Right cardiac atrium (tissue), 5 donors: ENCODE data around the gene NDUFB10. TPM values are rescaled to one million over a fixed set of nuclear protein-coding genes. Genes with fewer than 3 reads are reported as not detected.
A peak's percentile ranks its signal among the peaks of the same experiment; 100 is the strongest.

ENCODE experiments used
- ATAC-seq, 2 donors: fragments of 200-7000 bp; cut with Tn5 transposase; one replicate each; pipeline versions ENCODE4 v1.8.0 to v1.9.1; 2020; ENCODE audit warnings: moderate library complexity in 2 of 2, mild to moderate bottlenecking in 1 of 2
- DNase-seq, 3 donors: peaks; one replicate each; pipeline ENCODE4 v3.0.0-alpha.2; 2020
- H3K27ac ChIP-seq: one replicate; pipeline ENCODE4 v1.5.1; 2013; ENCODE audit warnings: mild to moderate bottlenecking, low read length, control low read depth, moderate library complexity
- H3K27me3 ChIP-seq: one replicate; pipeline ENCODE4 v1.6.1; 2013; ENCODE audit not compliant: control insufficient read depth, insufficient read depth
- H3K4me1 ChIP-seq: one replicate; pipeline ENCODE4 v1.6.1; 2013; ENCODE audit warnings: low read length; ENCODE audit not compliant: control insufficient read depth, insufficient read depth
- H3K4me3 ChIP-seq: one replicate; pipeline ENCODE4 v1.5.1; 2013; ENCODE audit warnings: low read length, control low read depth
- H3K9me3 ChIP-seq: one replicate; pipeline ENCODE4 v1.6.1; 2013; ENCODE audit warnings: low read length; ENCODE audit not compliant: control insufficient read depth
- WGBS: extraction: QIAGEN DNeasy Blood & Tissue Kit; methylation state at CpG from one replicate; pipeline ENCODE4 v1.1.7; 2013; 5-methylcytosine and 5-hydroxymethylcytosine counted together
- intact Hi-C, 4 donors: fragments of 100-400 bp; cut with DNase I; formaldehyde crosslinking; loops; one replicate each; pipeline versions ENCODE4 v1.11.0 to v1.14.0; 2022 to 2023
- polyA plus RNA-seq: library from polyadenylated mRNA; stranded (reverse); fragments of 200-250 nt; gene quantifications from one replicate; pipeline ENCODE4 v1.2.3, GENCODE V29; 2013
- total RNA-seq, 4 donors: library from RNA; stranded (reverse); fragmentation: NEBNext Ultra II Directional; extraction: Animal tissue kit (Norgen Biotek cat#: 25700); gene quantifications; one replicate each; pipeline ENCODE4 v1.2.1, GENCODE V29; 2021
- donor health status: healthy with polysubstance abuse.
- donor health status: DM: no; HTN: yes; CAD: no.
- donor health status: DM: no; HTN: no; CAD: no.
- donor health status: DM: no; HTN: yes; CAD: no; lungs with severe emphysema.
- donor health status: DM: yes; HTN: yes; CAD: no.

The NDUFB10 gene
- total and polyA plus RNA-seq, 5 donors: 397 to 1,316 (median 478) TPM

DNA sequence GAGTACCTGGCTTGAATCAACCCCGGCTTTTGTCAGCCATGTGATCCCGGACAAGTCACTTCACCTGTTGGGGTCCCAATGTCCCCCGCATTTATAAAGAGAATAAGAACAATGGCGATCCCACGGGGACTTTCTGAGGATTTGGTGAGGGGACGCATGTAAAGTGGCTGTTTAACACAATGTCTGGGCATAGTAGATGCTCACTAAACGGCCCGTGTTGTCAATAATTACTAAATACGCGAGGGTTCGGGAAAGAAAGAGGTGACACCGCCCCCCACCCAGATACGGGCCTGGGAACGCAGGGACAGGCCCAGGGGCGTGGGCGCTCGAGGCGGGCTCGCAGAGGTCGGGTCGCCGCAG is 32.2 kb downstream of the NDUFB10 start:
- DNase-seq (no peak), ATAC-seq (peak in 1 of 2 donors; percentile 8)
- WGBS: 10% methylated on average over 22 of the region's 22 CpGs
- peak overlapping the region; percentile 15 for H3K4me3 ChIP-seq
- H3K27ac ChIP-seq: no peak overlapping the region
- peaks cover 1% of the 10 kb centered on the region for H3K4me1 ChIP-seq
- no peaks in the 10 kb centered on the region for H3K27me3 ChIP-seq
- H3K9me3 ChIP-seq: no peaks in the 10 kb centered on the region
- intact Hi-C loops: no loop called here

DNA sequence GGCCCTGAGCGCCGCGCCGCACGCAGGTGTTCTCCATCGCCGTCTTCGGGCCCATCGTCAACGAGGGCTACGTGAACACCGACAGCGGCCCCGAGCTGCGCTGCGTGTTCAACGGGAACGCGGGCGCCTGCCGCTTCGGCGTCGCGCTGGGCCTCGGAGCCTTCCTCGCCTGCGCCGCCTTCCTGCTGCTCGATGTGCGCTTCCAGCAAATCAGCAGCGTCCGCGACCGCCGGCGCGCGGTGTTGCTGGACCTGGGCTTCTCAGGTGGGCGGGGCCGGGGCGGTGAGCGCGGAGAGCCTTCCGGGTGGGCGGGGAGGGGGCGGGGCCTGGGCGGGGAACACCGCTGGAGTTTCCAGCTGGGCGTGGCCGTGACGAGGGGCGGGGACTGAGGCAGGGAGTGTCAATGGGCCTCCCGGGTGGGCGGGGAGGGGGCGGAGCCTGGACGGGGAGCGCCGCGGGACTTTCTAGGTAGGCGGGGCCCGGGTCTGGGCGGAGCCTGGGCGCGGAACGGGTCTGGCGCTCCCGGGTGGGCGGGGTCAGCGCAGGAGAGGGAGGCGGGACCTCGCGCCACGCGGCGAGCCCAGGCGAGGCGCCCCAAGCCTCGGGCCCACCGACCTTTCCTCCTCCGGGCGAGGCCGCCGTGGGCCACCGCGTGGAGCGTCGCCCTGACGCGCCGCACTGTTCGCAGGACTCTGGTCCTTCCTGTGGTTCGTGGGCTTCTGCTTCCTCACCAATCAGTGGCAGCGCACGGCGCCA is 32.8 kb downstream of the NDUFB10 start:
- peak; percentile 87 to 90 for ATAC-seq
- peak; percentile 97 to 99 (median 98) for DNase-seq
- Histone ChIP-seq H3K9me3 (no peaks in the 10 kb centered on the region), H3K27me3 (no peaks in the 10 kb centered on the region), H3K4me1 (peaks cover 1% of the 10 kb centered on the region), H3K27ac (no peak overlapping the region), H3K4me3 (peak overlapping the region; percentile 15)
- WGBS: 3% methylated on average over 93 of the region's 96 CpGs
- intact Hi-C loops: no loop called here

DNA sequence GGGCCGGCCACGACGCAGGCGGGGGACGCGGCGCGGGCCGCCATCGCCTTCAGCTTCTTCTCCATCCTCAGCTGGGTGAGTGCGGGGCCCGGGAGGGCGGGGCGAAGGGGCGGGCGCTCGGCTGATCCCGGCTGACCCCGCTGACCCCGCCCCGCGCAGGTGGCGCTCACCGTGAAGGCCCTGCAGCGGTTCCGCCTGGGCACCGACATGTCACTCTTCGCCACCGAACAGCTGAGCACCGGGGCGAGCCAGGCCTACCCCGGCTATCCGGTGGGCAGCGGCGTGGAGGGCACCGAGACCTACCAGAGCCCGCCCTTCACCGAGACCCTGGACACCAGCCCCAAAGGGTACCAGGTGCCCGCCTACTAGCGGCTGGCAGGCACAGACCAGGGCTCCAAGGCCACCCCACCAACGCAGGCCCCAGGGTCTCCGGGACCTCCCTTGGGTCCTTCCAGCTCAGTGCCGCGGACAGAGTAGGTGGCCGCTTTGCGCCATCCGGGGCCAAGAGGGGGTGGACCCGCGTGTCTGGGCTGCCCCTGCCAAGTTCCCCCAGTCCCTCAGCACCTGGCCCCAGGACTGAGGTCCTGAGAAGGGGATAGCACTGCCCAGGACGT is 33.5 kb downstream of the NDUFB10 start:
- 40% methylated on average over 50 of the region's 50 CpGs for WGBS
- Histone ChIP-seq H3K27me3 (no peaks in the 10 kb centered on the region), H3K27ac (no peak overlapping the region), H3K9me3 (no peaks in the 10 kb centered on the region), H3K4me3 (no peak overlapping the region), H3K4me1 (peaks cover 1% of the 10 kb centered on the region)
- intact Hi-C loops: no loop called here
- ATAC-seq: peak; percentile 1 to 2
- DNase-seq: no peak

DNA sequence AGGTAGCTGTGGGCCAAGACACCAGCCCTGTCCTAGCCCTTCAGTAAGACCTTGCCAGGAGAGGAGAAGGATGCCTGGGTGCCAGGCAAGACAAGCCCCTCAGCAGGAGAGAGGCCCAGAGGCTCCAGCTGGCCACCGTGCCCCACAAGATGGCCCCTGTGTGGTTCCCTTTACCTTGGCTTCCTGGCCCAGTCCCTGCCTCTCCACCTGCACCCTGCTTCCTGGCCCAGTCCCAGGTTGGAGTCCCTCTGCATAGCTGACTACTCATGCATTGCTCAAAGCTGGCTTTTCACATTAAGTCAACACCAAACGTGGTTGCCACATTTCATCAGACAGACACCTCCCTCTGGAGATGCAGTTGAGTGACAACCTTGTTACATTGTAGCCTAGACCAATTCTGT is 34.4 kb downstream of the NDUFB10 start:
- Histone ChIP-seq H3K9me3 (no peaks in the 10 kb centered on the region), H3K27ac (no peak overlapping the region), H3K4me1 (peaks cover 4% of the 10 kb centered on the region), H3K4me3 (no peak overlapping the region), H3K27me3 (no peaks in the 10 kb centered on the region)
- ATAC-seq (no peak), DNase-seq (peak in 2 of 3 donors; percentile 47 to 50)
- intact Hi-C loops: no loop called here
- WGBS: 57% methylated on average over 2 of the region's 2 CpGs

DNA sequence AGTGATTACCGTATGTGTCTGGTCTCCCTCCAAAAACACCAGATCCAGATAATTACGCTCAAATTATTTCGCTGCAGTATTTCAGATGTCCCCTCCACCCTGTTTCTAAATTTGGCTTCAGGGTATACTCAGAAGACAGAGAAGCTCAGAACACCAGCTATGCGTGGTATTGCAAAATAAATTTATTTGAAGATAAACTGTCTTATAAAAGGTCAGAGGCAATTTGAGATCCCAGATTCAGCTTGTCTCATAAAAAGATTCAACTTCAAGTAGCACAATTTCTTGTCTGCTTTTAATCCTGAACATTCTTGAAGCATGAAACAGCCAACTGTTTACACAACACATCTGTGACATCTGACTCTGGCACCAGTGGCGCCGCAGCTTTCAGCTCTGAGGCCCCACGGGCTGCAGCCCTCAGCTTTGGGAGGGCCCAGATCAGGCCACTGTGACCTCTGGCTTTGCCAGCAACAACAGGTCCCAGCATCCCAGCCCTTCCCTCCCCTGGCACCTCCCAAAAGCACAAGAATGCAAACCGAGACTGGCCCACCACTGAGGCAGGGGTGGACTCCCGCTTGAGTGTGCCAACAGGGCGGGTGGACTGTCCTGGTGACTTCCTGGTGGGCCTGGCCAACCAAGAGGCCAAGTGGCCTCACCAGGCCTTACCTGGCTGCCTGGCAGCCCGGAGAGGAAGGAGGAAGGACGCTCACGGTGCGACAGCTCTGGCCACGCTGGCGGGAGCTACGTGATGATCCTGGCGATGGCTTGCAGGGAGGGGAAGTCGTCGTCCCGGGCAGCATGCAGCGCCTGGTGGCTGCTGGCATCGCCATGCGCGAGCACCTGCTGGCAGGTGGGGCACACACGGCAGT is 38.4 kb downstream of the NDUFB10 start:
- DNase-seq: peak; percentile 51 to 65 (median 56)
- WGBS: 80% methylated on average over 26 of the region's 26 CpGs
- intact Hi-C loops: no loop called here

DNA sequence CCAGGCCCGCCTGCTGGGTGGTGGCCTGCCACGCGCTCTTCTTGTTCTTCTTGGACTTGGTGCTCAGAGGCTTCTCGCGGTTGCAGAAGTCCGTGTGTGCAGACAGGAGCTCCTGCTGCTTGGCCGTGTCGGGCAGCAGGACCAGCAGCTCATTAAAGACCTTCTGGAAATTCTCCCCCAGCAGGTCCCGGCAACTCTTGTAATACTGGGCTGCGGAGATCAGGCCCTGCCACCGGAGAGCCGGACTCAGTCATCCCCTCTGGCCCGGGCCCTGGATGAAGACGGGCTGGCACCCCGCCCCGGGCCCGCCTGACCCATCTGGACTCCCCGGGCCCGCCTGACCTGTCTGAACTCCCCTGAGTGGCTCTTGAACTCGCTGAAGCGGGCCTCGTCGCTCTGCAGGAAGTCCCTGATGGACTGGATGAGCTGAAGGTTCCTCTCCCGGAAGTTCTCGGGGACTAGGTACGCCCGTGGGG is 39.1 kb downstream of the NDUFB10 start:
- DNase-seq: peak in 2 of 3 donors; percentile 50 to 52
- H3K4me1 ChIP-seq: peaks cover 2% of the 10 kb centered on the region
- no peak for ATAC-seq
- no peak overlapping the region for H3K27ac ChIP-seq
- no peaks in the 10 kb centered on the region for H3K27me3 ChIP-seq
- 93% methylated on average over 27 of the region's 27 CpGs for WGBS
- H3K4me3 ChIP-seq: no peak overlapping the region
- intact Hi-C loops: no loop called here
- no peaks in the 10 kb centered on the region for H3K9me3 ChIP-seq

More for the DNA sequence above, 38.4 kb downstream of the NDUFB10 start:
- H3K27ac ChIP-seq: no peak overlapping the region
- peak in 1 of 2 donors; percentile 2 for ATAC-seq
- H3K27me3 ChIP-seq: no peaks in the 10 kb centered on the region
- H3K9me3 ChIP-seq: no peaks in the 10 kb centered on the region
- no peak overlapping the region for H3K4me3 ChIP-seq
- peaks cover 2% of the 10 kb centered on the region for H3K4me1 ChIP-seq

DNA sequence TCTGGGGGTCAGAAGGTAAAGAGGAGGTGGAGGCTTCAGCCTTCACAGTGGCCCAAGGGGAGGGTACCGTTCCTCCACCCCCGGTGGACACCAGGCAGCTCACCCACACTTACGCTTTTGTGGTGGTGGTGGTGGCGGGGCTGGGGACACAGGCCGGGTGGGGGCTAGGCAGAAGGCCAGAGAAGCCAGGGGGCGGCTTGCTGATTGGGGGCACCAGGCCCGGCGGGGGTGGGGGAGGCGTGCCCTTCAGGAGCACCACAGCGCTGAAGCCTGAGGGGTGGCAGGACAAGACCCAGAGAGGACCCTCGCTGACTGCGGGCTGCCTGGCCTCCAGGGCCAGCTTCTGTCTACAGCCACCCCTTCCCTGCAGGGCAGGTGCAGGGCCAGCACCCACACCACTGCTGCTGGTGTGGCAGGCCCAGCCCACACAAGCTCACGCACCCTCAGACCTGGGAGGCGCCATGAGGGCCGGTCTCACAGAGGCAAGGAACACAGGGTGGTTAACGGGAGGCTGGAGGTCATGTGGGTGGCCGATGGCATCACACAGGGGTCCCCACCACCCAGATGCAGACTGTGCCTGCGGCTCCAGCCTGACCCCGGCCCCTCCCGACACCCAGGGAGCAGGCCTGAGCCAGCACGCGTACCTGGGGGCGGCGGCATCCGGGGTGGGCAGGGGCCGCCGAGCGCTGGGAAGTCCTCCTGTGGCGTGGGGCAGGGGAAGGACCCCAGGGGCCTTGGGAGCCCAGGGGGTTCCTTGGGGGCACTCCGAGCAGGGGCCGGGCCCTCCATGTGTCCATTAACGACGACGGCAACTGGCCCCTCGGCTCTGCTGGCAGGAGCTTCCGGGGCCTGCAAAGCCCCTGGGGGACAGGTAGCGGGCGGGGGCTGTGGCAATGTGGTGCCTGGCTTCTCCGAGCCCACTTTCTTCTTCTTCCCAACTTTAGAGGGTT is 39.8 kb downstream of the NDUFB10 start:
- peaks cover 2% of the 10 kb centered on the region for H3K4me1 ChIP-seq
- DNase-seq: peak in 2 of 3 donors; percentile 57 to 62
- ATAC-seq: no peak
- no peak overlapping the region for H3K4me3 ChIP-seq
- WGBS: 93% methylated on average over 39 of the region's 39 CpGs
- no peaks in the 10 kb centered on the region for H3K9me3 ChIP-seq
- H3K27ac ChIP-seq: no peak overlapping the region
- no peaks in the 10 kb centered on the region for H3K27me3 ChIP-seq
- intact Hi-C loops: no loop called here

DNA sequence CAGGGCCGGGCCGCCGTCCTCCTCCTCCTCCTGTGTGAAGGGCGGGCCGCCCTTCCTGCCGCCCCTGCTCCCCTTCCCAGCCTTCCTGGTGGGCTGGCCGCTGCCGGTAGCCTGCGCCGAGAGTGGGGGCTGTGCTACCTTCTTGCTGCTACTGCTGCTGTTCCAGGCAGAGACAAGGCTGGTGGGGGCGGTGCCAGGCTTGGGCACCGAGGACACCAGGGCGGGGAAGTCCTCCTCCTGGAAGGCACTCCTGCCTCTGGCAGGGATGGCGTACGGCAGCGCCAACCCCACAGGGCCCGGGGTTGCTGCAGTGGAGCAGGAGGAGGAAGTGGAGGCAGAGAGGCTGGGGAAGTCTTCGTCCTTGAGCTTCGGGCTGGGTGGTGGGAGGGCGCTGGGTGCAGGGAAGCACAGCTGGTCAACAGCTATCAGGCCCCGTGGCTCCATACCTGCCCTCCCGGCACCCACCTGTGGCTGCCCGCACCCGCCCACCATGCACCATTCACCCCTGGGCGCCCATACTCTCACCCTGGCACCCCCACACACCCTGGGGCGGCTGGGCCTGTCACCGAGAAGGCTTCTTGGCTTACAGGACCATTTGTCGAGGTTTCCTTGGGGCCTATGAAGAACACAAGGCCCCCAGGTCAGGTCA is 40.7 kb downstream of the NDUFB10 start:
- DNase-seq (peak in 1 of 3 donors; percentile 53), ATAC-seq (no peak)
- WGBS: 85% methylated on average over 28 of the region's 28 CpGs
- Histone ChIP-seq H3K9me3 (no peaks in the 10 kb centered on the region), H3K27me3 (no peaks in the 10 kb centered on the region), H3K4me1 (peaks cover 2% of the 10 kb centered on the region), H3K27ac (no peak overlapping the region), H3K4me3 (no peak overlapping the region)
- intact Hi-C loops: loop anchor here in 1 of 4 donors (5.0 kb wide), 1 partner anchor 152 kb away; no protein-coding TSS in a partner anchor

DNA sequence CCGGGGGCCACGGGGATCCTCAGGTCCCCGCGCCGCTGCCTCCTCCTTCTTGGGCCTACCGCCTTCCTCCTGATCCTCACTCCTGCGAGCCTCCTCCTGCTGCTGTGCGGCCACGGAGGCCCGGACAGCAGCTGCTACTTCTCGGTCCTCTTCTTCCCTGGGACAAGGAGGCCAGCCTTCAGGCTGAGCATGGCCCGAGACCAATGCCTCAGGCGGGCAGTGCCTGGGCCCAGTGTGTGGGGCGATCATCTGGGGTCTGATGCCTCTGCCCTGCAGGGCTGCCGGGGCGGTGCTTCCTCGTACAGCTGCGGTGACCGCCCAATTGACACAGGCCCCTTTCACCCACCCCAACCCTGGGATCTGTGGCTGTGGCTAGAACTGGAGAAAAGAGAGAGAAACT is 41.7 kb downstream of the NDUFB10 start:
- no peak overlapping the region for H3K4me3 ChIP-seq
- no peak for ATAC-seq
- intact Hi-C loops: loop anchor here in 1 of 4 donors (5.0 kb wide), 1 partner anchor 151 kb away; no protein-coding TSS in a partner anchor
- H3K27ac ChIP-seq: no peak overlapping the region
- H3K27me3 ChIP-seq: no peaks in the 10 kb centered on the region
- H3K4me1 ChIP-seq: peaks cover 2% of the 10 kb centered on the region
- 94% methylated on average over 19 of the region's 19 CpGs for WGBS
- no peaks in the 10 kb centered on the region for H3K9me3 ChIP-seq
- DNase-seq: peak in 2 of 3 donors; percentile 40 to 50
